Stimulated activated CD8-positive, alpha-beta memory T cell treated with anti-CD3 and anti-CD28 coated beads, Interleukin-7, amount 100 ng/mL, for 24 hours (primary cell): ENCODE data around the gene MECR.
A peak's percentile ranks its signal among the peaks of the same experiment; 100 is the strongest.

Experiments used
- DNase-seq: peaks from one replicate; pipeline ENCODE4 v3.0.0-alpha.2; 2020; ENCODE audit warnings: low read depth

Gene MECR

GRCh38 chr1:29202053-29202452 lies 28.7 kb downstream of the MECR start:
- DNase-seq, result no peak

GRCh38 chr1:29201595-29202051 lies 29.1 kb downstream of the MECR start:
- DNase-seq, result no peak

DNA sequence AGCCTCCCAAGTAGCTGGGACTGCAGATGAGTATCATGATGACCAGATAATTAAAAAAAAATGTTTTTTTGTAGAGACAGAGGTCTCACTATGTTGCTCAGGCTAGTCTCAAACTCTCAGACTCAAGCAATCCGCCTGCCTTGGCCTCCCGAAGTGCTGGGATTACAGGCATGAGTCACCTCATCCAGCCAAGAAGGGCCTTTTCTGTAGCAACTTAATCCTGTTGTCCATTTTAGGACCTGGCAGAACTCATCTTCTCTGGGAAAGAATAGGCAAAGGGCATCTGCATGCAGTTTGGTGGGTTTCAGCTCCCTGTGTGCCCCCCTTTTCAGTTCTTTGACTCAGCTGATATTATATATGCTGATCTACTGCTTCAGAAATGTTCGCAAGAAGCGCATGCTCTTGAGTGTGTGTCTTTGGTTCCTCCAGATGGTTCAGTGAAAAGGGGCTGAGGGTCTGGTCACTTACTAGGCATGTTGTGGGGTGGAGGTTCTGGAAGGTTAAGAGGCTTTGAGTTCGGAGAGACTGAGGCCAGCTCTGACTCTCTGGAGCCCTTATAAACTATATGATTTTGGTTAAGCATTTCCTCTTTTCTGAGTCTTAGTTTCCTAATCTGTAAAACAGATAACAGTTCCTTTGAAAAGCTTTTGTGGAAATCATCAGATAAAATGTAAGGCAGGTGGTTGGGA lies 29.7 kb downstream of the MECR start:
- no peak for DNase-seq

DNA sequence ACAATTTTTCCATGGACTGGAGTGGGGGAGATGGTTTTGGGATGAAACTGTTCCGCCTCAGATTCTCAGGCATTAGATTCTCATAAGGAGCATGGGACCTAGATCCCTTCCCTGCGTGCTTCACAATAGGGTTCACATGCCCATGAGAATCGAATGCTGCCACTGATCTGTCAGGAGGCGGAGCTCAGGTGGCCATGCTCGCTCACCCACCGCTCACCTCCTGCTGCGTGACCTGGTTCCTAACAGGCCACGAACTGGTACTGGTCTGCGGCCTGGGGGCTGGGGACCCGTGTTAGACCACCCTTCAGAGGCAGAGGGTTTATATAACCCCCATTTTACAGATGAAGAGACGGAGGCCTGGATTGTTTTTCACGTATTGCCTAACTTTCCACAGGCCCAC lies 32.7 kb downstream of the MECR start:
- no peak for DNase-seq

GRCh38 chr1:29197590-29197924 lies 33.2 kb downstream of the MECR start:
- DNase-seq, result no peak

DNA sequence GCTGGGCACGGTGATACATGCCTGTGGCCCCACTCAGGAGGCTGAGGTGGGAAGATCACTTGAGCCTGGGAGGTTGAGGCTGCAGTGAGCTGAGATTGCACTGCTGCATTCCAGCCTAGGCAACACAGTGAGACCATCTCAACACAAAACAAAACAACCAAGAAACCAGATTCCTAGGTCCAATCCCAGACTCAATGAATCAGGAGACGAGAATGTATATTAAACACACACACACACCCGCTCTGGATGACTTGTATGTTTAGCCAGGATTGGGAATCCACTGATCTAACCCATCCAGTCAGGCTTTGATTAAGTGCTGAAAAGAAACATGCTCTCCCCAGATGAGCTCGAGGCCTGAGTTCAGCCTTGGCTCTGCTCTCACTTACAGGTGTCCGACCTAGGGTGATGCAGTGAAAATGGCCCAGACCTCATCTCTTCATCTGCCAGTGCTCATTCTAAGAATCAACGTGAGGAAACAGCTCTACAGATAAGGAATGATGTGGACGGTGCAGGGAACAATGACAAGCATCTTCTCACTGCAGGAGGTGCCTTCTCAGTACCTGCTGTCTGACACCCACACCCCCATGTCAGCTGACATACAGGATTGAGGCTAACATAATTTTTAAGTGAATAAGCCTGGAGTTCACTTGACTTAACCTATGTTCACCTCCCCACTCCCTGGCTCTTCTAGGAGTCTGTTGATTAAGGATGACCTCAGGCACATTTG lies 33.7 kb downstream of the MECR start:
- DNase-seq, result no peak

DNA sequence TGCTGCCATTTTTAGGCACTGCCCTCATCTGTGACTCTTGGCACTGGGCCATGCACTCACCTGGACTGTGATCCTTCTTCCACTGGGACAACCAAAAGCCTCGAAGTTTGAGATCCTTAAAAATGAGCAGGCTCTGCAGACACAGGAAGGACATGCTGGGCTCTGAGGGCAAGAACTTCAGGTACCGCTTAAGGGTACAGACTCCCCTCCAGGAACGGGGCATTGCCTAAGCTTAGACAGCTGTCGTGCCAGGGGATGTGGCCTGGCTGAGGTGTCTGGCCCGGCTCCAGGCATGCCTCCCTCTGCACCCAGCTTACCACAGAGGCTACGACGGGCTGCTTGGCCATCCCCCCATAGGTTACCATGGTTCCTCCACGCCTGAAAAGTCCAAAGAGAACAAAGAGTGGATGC lies 34.8 kb downstream of the MECR start:
- no peak for DNase-seq

GRCh38 chr1:29193879-29194455 lies 36.8 kb downstream of the MECR start:
- no peak for DNase-seq

GRCh38 chr1:29190718-29191117 lies 40.0 kb downstream of the MECR start:
- no peak for DNase-seq

DNA sequence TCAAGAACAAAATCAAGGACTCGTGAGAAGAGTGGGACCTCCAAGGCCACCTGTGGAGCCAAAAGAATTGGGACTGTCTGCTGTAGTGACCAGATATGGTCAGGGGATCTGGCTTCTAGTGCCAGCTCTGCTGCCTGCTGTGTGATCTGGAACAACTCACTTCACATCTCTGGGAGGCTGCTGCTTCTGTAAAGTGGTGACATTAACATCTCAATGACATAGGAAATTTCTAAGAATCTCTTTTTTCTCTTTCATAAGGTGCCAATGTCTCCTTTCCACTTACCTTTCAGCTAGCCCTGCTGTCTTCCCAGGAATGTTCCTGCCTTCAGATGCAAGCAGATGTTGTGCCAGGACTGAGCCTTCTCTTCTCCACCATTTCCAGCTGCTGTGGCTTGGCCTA lies 44.0 kb downstream of the MECR start:
- no peak for DNase-seq

DNA sequence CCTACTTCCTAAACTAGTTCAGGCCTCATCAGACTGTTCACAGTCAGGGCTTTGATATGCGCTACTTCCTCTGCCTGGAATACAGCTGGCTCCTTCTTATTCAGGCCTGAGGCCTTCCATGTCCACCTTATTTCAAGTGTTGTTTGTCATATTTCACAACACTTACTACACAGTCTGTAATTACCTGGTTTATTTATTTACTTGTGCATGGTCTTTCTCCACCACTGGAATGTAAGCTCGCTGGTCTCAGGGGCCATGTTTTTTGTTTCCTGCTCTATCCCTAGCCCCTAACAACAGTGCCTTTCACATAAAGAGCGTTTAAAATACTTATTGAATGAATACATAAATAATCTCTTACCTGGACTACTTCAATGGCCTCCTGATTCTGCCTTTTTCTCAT lies 44.5 kb downstream of the MECR start:
- no peak for DNase-seq

- DNase-seq, result no peak
Measured at GRCh38 chr1:29183287-29183686, 47.4 kb downstream of the MECR start.

GRCh38 chr1:29181413-29182225 lies 49.1 kb downstream of the MECR start, which contains the start of gene SRSF4:
Gene SRSF4 (minus strand): TSS chr1:29181900. CDS start chr1:29181752, 148 bp downstream.
- DNase-seq, result peak; percentile 96

DNA sequence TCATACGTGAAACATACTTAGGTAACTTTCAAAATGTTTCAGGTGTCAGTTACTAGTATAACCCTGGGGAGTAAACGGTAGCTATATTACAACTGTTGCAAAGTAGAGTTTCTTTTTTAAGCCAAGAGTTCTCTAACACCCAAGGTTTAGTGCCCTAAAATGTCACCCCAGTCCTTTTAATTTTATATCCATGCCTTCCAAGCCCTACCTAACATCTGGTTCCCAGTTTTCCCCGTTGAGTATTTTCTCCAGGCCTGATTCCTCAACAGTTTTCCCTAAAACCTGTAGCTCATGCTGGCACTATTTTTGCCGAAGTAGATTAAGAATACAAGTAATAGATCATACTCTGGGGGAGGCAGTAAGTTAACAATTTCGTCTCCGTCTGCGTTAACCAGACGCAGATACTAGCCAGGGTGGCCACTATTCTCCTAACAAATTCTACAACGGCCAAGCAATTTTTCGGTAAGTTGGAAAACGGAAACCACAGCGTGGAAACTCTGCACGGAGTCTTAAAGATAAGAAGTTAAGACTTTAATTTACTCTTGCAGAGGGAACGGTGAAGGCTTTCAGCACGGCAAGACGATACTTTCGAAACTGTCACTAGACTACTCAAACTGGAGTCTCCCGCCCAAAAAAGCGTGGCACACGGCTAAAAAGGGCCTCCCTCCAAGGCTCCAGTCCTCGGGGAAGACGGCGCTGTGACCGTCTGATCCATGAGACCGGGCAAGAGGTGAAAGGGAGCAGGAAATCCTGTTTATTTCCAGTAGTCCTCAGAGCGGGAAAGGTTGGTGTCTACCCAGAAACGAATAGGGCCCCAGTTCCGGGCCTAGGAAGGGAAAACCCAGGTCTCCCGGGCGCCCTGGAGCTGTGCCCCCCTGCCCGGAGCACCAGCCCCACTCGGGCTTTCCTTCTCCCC lies 50.0 kb downstream of the MECR start:
- no peak for DNase-seq

DNA sequence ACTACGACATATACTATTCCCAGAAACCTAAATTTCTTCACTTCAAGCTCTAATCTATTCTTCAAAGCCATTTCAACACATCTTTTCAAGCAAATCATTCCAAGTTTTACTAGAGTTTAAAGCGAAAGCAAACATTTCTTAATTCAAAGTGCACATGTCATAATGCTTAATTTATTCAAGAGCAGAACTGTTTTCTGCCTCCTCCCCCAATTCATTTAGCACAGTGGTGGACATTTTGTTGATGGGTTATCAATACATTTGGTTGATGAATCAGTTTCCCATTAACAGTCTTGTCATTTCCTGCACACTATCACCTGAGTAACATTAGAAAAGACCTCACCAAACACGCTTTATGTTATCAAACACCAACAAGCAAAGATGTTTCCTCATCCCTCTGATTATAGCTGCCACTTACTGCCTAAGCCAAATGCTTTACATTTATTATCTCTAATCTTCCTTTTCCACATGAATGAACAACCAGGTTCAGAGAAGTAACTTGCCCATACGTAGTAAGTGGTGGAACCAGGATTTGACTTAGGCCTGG lies 51.0 kb downstream of the MECR start:
- no peak for DNase-seq

DNA sequence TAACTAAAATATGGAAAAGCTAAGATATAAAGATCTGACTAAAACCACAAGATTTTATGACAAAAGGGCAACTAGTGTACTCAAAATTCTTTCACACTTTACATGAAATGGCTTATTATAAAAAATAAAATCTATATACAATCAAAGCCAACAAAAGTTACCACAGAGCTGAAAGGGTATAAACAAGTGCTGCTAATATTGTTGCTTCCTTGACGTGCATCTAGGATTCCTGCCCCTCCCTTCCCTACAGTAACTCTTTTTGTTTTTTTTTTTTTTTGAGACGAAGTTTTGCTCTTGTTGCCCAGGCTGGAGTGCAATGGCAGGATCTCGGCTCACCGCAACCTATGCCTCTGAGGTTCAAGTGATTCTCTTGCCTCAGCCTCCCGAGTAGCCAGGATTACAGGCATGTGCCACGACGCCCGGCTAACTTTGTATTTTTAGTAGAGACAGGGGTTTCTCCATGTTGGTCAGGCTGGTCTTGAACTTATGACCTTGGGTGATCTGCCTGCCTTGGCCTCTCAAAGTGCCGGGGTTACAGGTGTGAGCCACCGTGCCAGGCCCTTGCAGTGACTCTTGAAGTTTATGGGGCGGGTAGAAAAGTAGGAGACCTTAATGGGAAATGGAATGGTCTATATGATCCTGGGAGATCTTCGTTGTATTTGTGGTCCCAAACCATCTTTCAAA lies 53.6 kb downstream of the MECR start:
- no peak for DNase-seq

DNA sequence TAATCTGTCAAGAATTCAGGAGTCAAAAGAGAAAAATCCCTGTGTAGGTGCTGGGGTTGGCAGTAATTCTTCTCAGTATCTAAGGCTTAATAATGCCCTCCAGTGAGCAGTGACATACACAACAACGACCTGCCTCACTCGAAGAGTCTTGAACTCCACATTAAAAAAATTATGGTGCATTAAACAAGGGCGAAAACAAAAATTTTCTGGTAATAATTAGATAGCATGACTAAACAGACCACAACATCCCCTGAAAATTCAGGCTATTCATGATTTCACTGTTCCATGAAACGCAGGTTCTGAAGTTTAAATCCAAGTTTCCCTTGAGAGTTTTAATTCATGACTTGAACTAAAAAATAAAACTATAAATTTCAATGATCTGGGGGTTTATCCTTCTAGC lies 54.2 kb downstream of the MECR start:
- DNase-seq, result no peak

- no peak for DNase-seq
Measured at GRCh38 chr1:29172415-29172939, 58.3 kb downstream of the MECR start.

- no peak for DNase-seq
Measured at GRCh38 chr1:29171521-29171920, 59.2 kb downstream of the MECR start.

DNA sequence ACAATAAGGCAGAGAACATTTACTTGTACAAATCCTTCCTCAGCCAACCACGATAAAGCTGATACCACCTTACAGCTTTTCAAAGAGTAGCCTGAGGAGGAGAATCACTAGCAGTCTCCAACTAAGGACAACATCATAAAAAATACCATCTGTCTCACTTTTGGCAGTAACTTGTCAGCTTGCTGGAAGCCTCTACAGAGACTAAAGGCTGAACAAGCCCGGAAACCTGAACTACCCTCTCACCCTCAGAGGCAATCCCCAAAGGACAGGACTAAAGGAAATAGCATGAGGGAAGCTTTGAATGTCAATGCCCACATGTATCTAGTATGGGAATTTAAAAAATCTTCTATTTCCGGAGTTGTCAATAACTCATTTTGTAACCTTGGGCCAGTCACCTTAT lies 59.6 kb downstream of the MECR start:
- no peak for DNase-seq
